Measurements from ENCODE around the gene ARPC2.

Gene ARPC2

GRCh38 chr2:218291318-218292047, 74.5 kb downstream of the ARPC2 start:
- no peak for DNase-seq

- peak; percentile 73 for DNase-seq
These were observed 75.3 kb downstream of the ARPC2 start, which contains the start of gene TMBIM1 for GRCh38 chr2:218292048-218293014. TSS of gene TMBIM1 (minus strand) at chr2:218292503. CDS start at chr2:218282141, 10,362 bp downstream.

- DNase-seq = no peak
These were observed 76.9 kb downstream of the ARPC2 start for GRCh38 chr2:218293715-218294429.

GRCh38 chr2:218294430-218295022, 77.5 kb downstream of the ARPC2 start:
- no peak for DNase-seq

- DNase-seq = no peak
These were observed 78.0 kb downstream of the ARPC2 start for GRCh38 chr2:218295029-218295428.

- no peak for DNase-seq
These were observed 79.2 kb downstream of the ARPC2 start for GRCh38 chr2:218296200-218296599.

GRCh38 chr2:218296847-218297246, 79.9 kb downstream of the ARPC2 start:
- no peak for DNase-seq

GRCh38 chr2:218298314-218298875, 81.4 kb downstream of the ARPC2 start:
- no peak for DNase-seq

GRCh38 chr2:218300141-218300540, 83.2 kb downstream of the ARPC2 start:
- no peak for DNase-seq

GRCh38 chr2:218301176-218301819, 84.3 kb downstream of the ARPC2 start:
- peak; percentile 75 for DNase-seq
